LNCAP (cell line): ENCODE results near the gene APOC1.

ENCODE experiments used
- TF ChIP-seq, protein P1 (sequence below): fragments of 450-650 bp; IDR thresholded peaks from 2 replicates; pipeline ENCODE4 v1.5.1; 2017; ENCODE audit warnings: mild to moderate bottlenecking

Gene APOC1

DNA sequence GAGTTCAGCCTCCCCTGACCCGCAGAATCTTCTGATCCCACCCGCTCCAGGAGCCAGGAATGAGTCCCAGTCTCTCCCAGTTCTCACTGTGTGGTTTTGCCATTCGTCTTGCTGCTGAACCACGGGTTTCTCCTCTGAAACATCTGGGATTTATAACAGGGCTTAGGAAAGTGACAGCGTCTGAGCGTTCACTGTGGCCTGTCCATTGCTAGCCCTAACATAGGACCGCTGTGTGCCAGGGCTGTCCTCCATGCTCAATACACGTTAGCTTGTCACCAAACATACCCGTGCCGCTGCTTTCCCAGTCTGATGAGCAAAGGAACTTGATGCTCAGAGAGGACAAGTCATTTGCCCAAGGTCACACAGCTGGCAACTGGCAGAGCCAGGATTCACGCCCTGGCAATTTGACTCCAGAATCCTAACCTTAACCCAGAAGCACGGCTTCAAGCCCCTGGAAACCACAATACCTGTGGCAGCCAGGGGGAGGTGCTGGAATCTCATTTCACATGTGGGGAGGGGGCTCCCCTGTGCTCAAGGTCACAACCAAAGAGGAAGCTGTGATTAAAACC, 9.9 kb upstream of the APOC1 start:
- TF ChIP-seq, protein P1, sequence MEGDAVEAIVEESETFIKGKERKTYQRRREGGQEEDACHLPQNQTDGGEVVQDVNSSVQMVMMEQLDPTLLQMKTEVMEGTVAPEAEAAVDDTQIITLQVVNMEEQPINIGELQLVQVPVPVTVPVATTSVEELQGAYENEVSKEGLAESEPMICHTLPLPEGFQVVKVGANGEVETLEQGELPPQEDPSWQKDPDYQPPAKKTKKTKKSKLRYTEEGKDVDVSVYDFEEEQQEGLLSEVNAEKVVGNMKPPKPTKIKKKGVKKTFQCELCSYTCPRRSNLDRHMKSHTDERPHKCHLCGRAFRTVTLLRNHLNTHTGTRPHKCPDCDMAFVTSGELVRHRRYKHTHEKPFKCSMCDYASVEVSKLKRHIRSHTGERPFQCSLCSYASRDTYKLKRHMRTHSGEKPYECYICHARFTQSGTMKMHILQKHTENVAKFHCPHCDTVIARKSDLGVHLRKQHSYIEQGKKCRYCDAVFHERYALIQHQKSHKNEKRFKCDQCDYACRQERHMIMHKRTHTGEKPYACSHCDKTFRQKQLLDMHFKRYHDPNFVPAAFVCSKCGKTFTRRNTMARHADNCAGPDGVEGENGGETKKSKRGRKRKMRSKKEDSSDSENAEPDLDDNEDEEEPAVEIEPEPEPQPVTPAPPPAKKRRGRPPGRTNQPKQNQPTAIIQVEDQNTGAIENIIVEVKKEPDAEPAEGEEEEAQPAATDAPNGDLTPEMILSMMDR, result no peak

DNA sequence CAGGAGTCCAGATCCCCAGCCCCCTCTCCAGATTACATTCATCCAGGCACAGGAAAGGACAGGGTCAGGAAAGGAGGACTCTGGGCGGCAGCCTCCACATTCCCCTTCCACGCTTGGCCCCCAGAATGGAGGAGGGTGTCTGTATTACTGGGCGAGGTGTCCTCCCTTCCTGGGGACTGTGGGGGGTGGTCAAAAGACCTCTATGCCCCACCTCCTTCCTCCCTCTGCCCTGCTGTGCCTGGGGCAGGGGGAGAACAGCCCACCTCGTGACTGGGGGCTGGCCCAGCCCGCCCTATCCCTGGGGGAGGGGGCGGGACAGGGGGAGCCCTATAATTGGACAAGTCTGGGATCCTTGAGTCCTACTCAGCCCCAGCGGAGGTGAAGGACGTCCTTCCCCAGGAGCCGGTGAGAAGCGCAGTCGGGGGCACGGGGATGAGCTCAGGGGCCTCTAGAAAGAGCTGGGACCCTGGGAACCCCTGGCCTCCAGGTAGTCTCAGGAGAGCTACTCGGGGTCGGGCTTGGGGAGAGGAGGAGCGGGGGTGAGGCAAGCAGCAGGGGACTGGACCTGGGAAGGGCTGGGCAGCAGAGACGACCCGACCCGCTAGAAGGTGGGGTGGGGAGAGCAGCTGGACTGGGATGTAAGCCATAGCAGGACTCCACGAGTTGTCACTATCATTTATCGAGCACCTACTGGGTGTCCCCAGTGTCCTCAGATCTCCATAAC, 8.8 kb upstream of the APOC1 start, which contains the start of gene APOE:
TSS of gene APOE (plus strand) at position 360 of the 724 bp plus-strand sequence. CDS start 829 bp downstream, outside the sequence.
- TF ChIP-seq, protein P1, result no peak

DNA sequence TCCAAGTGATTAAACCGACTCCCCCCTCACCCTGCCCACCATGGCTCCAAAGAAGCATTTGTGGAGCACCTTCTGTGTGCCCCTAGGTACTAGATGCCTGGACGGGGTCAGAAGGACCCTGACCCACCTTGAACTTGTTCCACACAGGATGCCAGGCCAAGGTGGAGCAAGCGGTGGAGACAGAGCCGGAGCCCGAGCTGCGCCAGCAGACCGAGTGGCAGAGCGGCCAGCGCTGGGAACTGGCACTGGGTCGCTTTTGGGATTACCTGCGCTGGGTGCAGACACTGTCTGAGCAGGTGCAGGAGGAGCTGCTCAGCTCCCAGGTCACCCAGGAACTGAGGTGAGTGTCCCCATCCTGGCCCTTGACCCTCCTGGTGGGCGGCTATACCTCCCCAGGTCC, 6.8 kb upstream of the APOC1 start:
- TF ChIP-seq, protein P1, result no peak

DNA sequence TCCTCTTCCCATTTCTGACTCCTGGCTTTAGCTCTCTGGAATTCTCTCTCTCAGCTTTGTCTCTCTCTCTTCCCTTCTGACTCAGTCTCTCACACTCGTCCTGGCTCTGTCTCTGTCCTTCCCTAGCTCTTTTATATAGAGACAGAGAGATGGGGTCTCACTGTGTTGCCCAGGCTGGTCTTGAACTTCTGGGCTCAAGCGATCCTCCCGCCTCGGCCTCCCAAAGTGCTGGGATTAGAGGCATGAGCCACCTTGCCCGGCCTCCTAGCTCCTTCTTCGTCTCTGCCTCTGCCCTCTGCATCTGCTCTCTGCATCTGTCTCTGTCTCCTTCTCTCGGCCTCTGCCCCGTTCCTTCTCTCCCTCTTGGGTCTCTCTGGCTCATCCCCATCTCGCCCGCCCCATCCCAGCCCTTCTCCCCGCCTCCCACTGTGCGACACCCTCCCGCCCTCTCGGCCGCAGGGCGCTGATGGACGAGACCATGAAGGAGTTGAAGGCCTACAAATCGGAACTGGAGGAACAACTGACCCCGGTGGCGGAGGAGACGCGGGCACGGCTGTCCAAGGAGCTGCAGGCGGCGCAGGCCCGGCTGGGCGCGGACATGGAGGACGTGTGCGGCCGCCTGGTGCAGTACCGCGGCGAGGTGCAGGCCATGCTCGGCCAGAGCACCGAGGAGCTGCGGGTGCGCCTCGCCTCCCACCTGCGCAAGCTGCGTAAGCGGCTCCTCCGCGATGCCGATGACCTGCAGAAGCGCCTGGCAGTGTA, 6.2 kb upstream of the APOC1 start:
- TF ChIP-seq, protein P1, result no peak

DNA sequence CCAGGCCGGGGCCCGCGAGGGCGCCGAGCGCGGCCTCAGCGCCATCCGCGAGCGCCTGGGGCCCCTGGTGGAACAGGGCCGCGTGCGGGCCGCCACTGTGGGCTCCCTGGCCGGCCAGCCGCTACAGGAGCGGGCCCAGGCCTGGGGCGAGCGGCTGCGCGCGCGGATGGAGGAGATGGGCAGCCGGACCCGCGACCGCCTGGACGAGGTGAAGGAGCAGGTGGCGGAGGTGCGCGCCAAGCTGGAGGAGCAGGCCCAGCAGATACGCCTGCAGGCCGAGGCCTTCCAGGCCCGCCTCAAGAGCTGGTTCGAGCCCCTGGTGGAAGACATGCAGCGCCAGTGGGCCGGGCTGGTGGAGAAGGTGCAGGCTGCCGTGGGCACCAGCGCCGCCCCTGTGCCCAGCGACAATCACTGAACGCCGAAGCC, 5.6 kb upstream of the APOC1 start:
- TF ChIP-seq, protein P1, result no peak

DNA sequence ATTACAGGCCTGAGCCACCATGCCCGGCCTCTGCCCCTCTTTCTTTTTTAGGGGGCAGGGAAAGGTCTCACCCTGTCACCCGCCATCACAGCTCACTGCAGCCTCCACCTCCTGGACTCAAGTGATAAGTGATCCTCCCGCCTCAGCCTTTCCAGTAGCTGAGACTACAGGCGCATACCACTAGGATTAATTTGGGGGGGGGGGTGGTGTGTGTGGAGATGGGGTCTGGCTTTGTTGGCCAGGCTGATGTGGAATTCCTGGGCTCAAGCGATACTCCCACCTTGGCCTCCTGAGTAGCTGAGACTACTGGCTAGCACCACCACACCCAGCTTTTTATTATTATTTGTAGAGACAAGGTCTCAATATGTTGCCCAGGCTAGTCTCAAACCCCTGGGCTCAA, 4.6 kb upstream of the APOC1 start:
- TF ChIP-seq, protein P1, result no peak

DNA sequence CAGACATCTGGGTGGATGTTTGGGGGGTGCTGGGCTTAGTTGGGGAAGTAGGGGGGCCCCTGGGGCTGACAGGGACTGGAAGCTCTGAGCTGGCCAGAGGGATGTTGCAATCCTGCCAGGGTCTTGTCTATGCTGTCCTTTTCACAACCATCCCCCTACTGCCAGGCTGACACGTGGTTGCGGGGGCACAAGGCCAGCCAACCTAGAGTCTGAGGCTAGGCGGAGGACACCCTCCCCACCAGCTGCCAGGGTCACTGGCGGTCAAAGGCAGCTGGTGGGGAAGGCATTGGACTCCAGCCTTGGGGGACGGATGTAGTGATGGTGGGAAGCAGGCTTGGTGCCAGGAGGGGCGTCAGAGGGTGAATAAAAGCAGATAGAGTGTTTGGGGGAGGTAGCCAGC, 1.6 kb upstream of the APOC1 start:
- TF ChIP-seq, protein P1, result no peak
